ENCODE data around the gene PDLIM5. TPM values are rescaled to one million over a fixed set of nuclear protein-coding genes. Genes with fewer than 3 reads are reported as not detected.
"Not testable (repeated sequence)": the region's sequence is repeated elsewhere in the genome, so short reads cannot be mapped to it uniquely, and the experiment has no call there.

The PDLIM5 gene
- total and polyA plus RNA-seq, 4 donors, result 64.4 to 762 (median 228) TPM

- WGBS, 2 donors, result 2 to 9% methylated on average over 2 of the region's 2 CpGs
- no peaks in the 10 kb centered on the region for H3K36me3 ChIP-seq (ENCODE audit: control insufficient read depth in 1 of 2, insufficient read depth in 2 of 2, low read length in 1 of 2)
Observed at GRCh38 chr4:94545296-94545695, 93.6 kb downstream of the PDLIM5 start.

GRCh38 chr4:94546949-94547348 lies 95.2 kb downstream of the PDLIM5 start:
- Histone ChIP-seq H3K27me3 (ENCODE audit: control insufficient read depth in 1 of 2, insufficient read depth in 2 of 2, low read length in 1 of 2) (no peaks in the 10 kb centered on the region), H3K27ac (ENCODE audit: low read depth in 1 of 2, low read length in 2 of 2) (no peak overlapping the region), H3K4me1 (ENCODE audit: control insufficient read depth in 1 of 2, insufficient read depth in 2 of 2, low read length in 2 of 2) (peaks cover 0 to 15% of the 10 kb centered on the region in 2 donors), H3K4me3 (ENCODE audit: low read length in 2 of 2) (no peak overlapping the region), H3K9me3 (ENCODE audit: control insufficient read depth, low read length) (no peaks in the 10 kb centered on the region), H3K36me3 (ENCODE audit: control insufficient read depth in 1 of 2, insufficient read depth in 2 of 2, low read length in 1 of 2) (no peaks in the 10 kb centered on the region)
- WGBS, 2 donors, result 97 to 99% methylated on average over 3 of the region's 3 CpGs
- ATAC-seq (ENCODE audit: low FRiP score), result no peak
- no peak for DNase-seq
- intact Hi-C loops (cut with DNase I), result no loop called here

More at GRCh38 chr4:94545296-94545695, 93.6 kb downstream of the PDLIM5 start:
- DNase-seq, result no peak
- ATAC-seq (ENCODE audit: low FRiP score), result no peak
- intact Hi-C loops (cut with DNase I), result no loop called here
- H3K4me3 ChIP-seq (ENCODE audit: low read length in 2 of 2), result no peak overlapping the region
- no peaks in the 10 kb centered on the region for H3K9me3 ChIP-seq (ENCODE audit: control insufficient read depth, low read length)
- no peaks in the 10 kb centered on the region for H3K27me3 ChIP-seq (ENCODE audit: control insufficient read depth in 1 of 2, insufficient read depth in 2 of 2, low read length in 1 of 2)
- peaks cover 0 to 22% of the 10 kb centered on the region in 2 donors for H3K4me1 ChIP-seq (ENCODE audit: control insufficient read depth in 1 of 2, insufficient read depth in 2 of 2, low read length in 2 of 2)
- no peak overlapping the region for H3K27ac ChIP-seq (ENCODE audit: low read depth in 1 of 2, low read length in 2 of 2)

- Histone ChIP-seq H3K36me3 (ENCODE audit: control insufficient read depth in 1 of 2, insufficient read depth in 2 of 2, low read length in 1 of 2) (no peaks in the 10 kb centered on the region), H3K4me3 (ENCODE audit: low read length in 2 of 2) (no peak overlapping the region), H3K27ac (ENCODE audit: low read depth in 1 of 2, low read length in 2 of 2) (peak overlapping the region in 1 of 2 donors; percentile 57), H3K4me1 (ENCODE audit: control insufficient read depth in 1 of 2, insufficient read depth in 2 of 2, low read length in 2 of 2) (peaks cover 0 to 15% of the 10 kb centered on the region in 2 donors), H3K9me3 (ENCODE audit: control insufficient read depth, low read length) (no peaks in the 10 kb centered on the region), H3K27me3 (ENCODE audit: control insufficient read depth in 1 of 2, insufficient read depth in 2 of 2, low read length in 1 of 2) (no peaks in the 10 kb centered on the region)
- DNase-seq (no peak), ATAC-seq (ENCODE audit: low FRiP score) (peak; percentile 71)
- 0 to 3% methylated on average over 1 of the region's 1 CpG for WGBS, 2 donors
- intact Hi-C loops (cut with DNase I), result no loop called here
Observed at GRCh38 chr4:94548571-94548970, 96.8 kb downstream of the PDLIM5 start.

GRCh38 chr4:94550352-94550751 lies 98.6 kb downstream of the PDLIM5 start:
- no peak overlapping the region for H3K27ac ChIP-seq (ENCODE audit: low read depth in 1 of 2, low read length in 2 of 2)

GRCh38 chr4:94550851-94551250 lies 99.1 kb downstream of the PDLIM5 start:
- H3K4me1 ChIP-seq (ENCODE audit: control insufficient read depth in 1 of 2, insufficient read depth in 2 of 2, low read length in 2 of 2), result peaks cover 0 to 10% of the 10 kb centered on the region in 2 donors
- no peak for DNase-seq
- intact Hi-C loops (cut with DNase I), result no loop called here
- H3K9me3 ChIP-seq (ENCODE audit: control insufficient read depth, low read length), result no peaks in the 10 kb centered on the region
- H3K4me3 ChIP-seq (ENCODE audit: low read length in 2 of 2), result no peak overlapping the region
- WGBS, 2 donors, result 98 to 99% methylated on average over 1 of the region's 1 CpG
- H3K36me3 ChIP-seq (ENCODE audit: control insufficient read depth in 1 of 2, insufficient read depth in 2 of 2, low read length in 1 of 2), result no peaks in the 10 kb centered on the region
- H3K27me3 ChIP-seq (ENCODE audit: control insufficient read depth in 1 of 2, insufficient read depth in 2 of 2, low read length in 1 of 2), result no peaks in the 10 kb centered on the region
- ATAC-seq (ENCODE audit: low FRiP score), result no peak
- H3K27ac ChIP-seq (ENCODE audit: low read depth in 1 of 2, low read length in 2 of 2), result no peak overlapping the region

More at GRCh38 chr4:94550352-94550751, 98.6 kb downstream of the PDLIM5 start:
- intact Hi-C loops (cut with DNase I), result no loop called here
- WGBS, 2 donors, result 20 to 27% methylated on average over 1 of the region's 1 CpG
- H3K4me3 ChIP-seq (ENCODE audit: low read length in 2 of 2), result no peak overlapping the region
- ATAC-seq (ENCODE audit: low FRiP score) (no peak), DNase-seq (no peak)
- no peaks in the 10 kb centered on the region for H3K9me3 ChIP-seq (ENCODE audit: control insufficient read depth, low read length)
- no peaks in the 10 kb centered on the region for H3K36me3 ChIP-seq (ENCODE audit: control insufficient read depth in 1 of 2, insufficient read depth in 2 of 2, low read length in 1 of 2)
- peaks cover 0 to 10% of the 10 kb centered on the region in 2 donors for H3K4me1 ChIP-seq (ENCODE audit: control insufficient read depth in 1 of 2, insufficient read depth in 2 of 2, low read length in 2 of 2)
- H3K27me3 ChIP-seq (ENCODE audit: control insufficient read depth in 1 of 2, insufficient read depth in 2 of 2, low read length in 1 of 2), result no peaks in the 10 kb centered on the region

GRCh38 chr4:94551643-94552564 lies 100.2 kb downstream of the PDLIM5 start:
- peaks cover 0 to 10% of the 10 kb centered on the region in 2 donors for H3K4me1 ChIP-seq (ENCODE audit: control insufficient read depth in 1 of 2, insufficient read depth in 2 of 2, low read length in 2 of 2)
- 77 to 78% methylated on average over 3 of the region's 3 CpGs for WGBS, 2 donors
- no peaks in the 10 kb centered on the region for H3K9me3 ChIP-seq (ENCODE audit: control insufficient read depth, low read length)
- H3K4me3 ChIP-seq (ENCODE audit: low read length in 2 of 2), result no peak overlapping the region
- H3K27ac ChIP-seq (ENCODE audit: low read depth in 1 of 2, low read length in 2 of 2), result no peak overlapping the region
- no peaks in the 10 kb centered on the region for H3K36me3 ChIP-seq (ENCODE audit: control insufficient read depth in 1 of 2, insufficient read depth in 2 of 2, low read length in 1 of 2)
- no peak for DNase-seq
- ATAC-seq (ENCODE audit: low FRiP score), result no peak
- no peaks in the 10 kb centered on the region for H3K27me3 ChIP-seq (ENCODE audit: control insufficient read depth in 1 of 2, insufficient read depth in 2 of 2, low read length in 1 of 2)
- intact Hi-C loops (cut with DNase I), result no loop called here

GRCh38 chr4:94556047-94556446 lies 104.3 kb downstream of the PDLIM5 start:
- H3K27ac ChIP-seq (ENCODE audit: low read depth in 1 of 2, low read length in 2 of 2); DNase-seq; H3K4me3 ChIP-seq (ENCODE audit: low read length in 2 of 2); H3K4me1 ChIP-seq (ENCODE audit: control insufficient read depth in 1 of 2, insufficient read depth in 2 of 2, low read length in 2 of 2); H3K27me3 ChIP-seq (ENCODE audit: control insufficient read depth in 1 of 2, insufficient read depth in 2 of 2, low read length in 1 of 2); ATAC-seq (ENCODE audit: low FRiP score); H3K9me3 ChIP-seq (ENCODE audit: control insufficient read depth, low read length); H3K36me3 ChIP-seq (ENCODE audit: control insufficient read depth in 1 of 2, insufficient read depth in 2 of 2, low read length in 1 of 2); intact Hi-C loops (cut with DNase I): not testable (repeated sequence)
- WGBS, 2 donors, result 99 to 100% methylated on average over 4 of the region's 4 CpGs

- H3K4me1 ChIP-seq (ENCODE audit: control insufficient read depth in 1 of 2, insufficient read depth in 2 of 2, low read length in 2 of 2); H3K9me3 ChIP-seq (ENCODE audit: control insufficient read depth, low read length); H3K36me3 ChIP-seq (ENCODE audit: control insufficient read depth in 1 of 2, insufficient read depth in 2 of 2, low read length in 1 of 2); H3K27me3 ChIP-seq (ENCODE audit: control insufficient read depth in 1 of 2, insufficient read depth in 2 of 2, low read length in 1 of 2); intact Hi-C loops (cut with DNase I); ATAC-seq (ENCODE audit: low FRiP score); H3K4me3 ChIP-seq (ENCODE audit: low read length in 2 of 2); H3K27ac ChIP-seq (ENCODE audit: low read depth in 1 of 2, low read length in 2 of 2); DNase-seq: not testable (repeated sequence)
- 33% methylated on average over 1 of the region's 1 CpG; no CpG with 5 or more reads in 1 of the 2 donors for WGBS, 2 donors
Observed at GRCh38 chr4:94557632-94558031, 105.9 kb downstream of the PDLIM5 start.

GRCh38 chr4:94558392-94558904 lies 106.7 kb downstream of the PDLIM5 start:
- ATAC-seq (ENCODE audit: low FRiP score) (no peak), DNase-seq (no peak)
- Histone ChIP-seq H3K4me3 (ENCODE audit: low read length in 2 of 2) (no peak overlapping the region), H3K4me1 (ENCODE audit: control insufficient read depth in 1 of 2, insufficient read depth in 2 of 2, low read length in 2 of 2) (peaks cover 1 to 6% of the 10 kb centered on the region in 2 donors), H3K27ac (ENCODE audit: low read depth in 1 of 2, low read length in 2 of 2) (no peak overlapping the region), H3K36me3 (ENCODE audit: control insufficient read depth in 1 of 2, insufficient read depth in 2 of 2, low read length in 1 of 2) (no peaks in the 10 kb centered on the region), H3K27me3 (ENCODE audit: control insufficient read depth in 1 of 2, insufficient read depth in 2 of 2, low read length in 1 of 2) (no peaks in the 10 kb centered on the region), H3K9me3 (ENCODE audit: control insufficient read depth, low read length) (no peaks in the 10 kb centered on the region)
- intact Hi-C loops (cut with DNase I), result no loop called here
- 46 to 50% methylated on average over 1 of the region's 1 CpG for WGBS, 2 donors
